Heart right ventricle (tissue), 16 donors: ENCODE results near the gene NRF1. TPM values are rescaled to one million over a fixed set of nuclear protein-coding genes. Genes with fewer than 3 reads are reported as not detected.
"Not testable (repeated sequence)": the region's sequence is repeated elsewhere in the genome, so short reads cannot be mapped to it uniquely, and the experiment has no call there.

Experiments
- ATAC-seq, 8 donors: fragments of 200-7000 bp; cut with Tn5 transposase; one replicate each; pipeline ENCODE4 v1.9.1; 2020; ENCODE audit warnings: mild to moderate bottlenecking in 8 of 8, moderate library complexity in 8 of 8, moderate number of reproducible peaks in 1 of 8
- DNase-seq, 2 donors: peaks; one replicate each; pipeline ENCODE4 v3.0.0-alpha.2; 2020
- H3K27ac ChIP-seq, 10 donors: fragments of 200-600 bp; sonication (generic) in 2 of 10; one replicate each; pipeline versions ENCODE4 v1.5.0 to v1.8.0; 2020 to 2022; ENCODE audit warnings: mild to moderate bottlenecking in 3 of 10
- H3K27me3 ChIP-seq, 7 donors: fragments of 200-600 bp; one replicate each; pipeline ENCODE4 v1.8.0; 2021 to 2022; ENCODE audit warnings: mild to moderate bottlenecking in 2 of 7
- H3K36me3 ChIP-seq, 9 donors: fragments of 200-600 bp; sonication (generic) in 1 of 9; one replicate each; pipeline versions ENCODE4 v1.5.0 to v1.8.0; 2020 to 2022; ENCODE audit warnings: mild to moderate bottlenecking in 2 of 9
- H3K4me1 ChIP-seq, 9 donors: fragments of 200-600 bp; sonication (generic) in 1 of 9; one replicate each; pipeline versions ENCODE4 v1.5.0 to v1.8.0; 2020 to 2022; ENCODE audit warnings: mild to moderate bottlenecking in 4 of 9
- H3K4me3 ChIP-seq, 10 donors: fragments of 200-600 bp; sonication (generic) in 2 of 10; one replicate each; pipeline versions ENCODE4 v1.5.0 to v1.8.0; 2020 to 2022; ENCODE audit warnings: mild to moderate bottlenecking in 7 of 10, moderate library complexity in 2 of 10
- H3K9me3 ChIP-seq, 11 donors: fragments of 200-600 bp in 10 of 11; sonication (generic) in 2 of 11; one replicate each; pipeline versions ENCODE4 v1.5.0 to v1.8.0; 2013 to 2022; ENCODE audit warnings: mild to moderate bottlenecking in 2 of 11, control low read depth in 1 of 11, moderate library complexity in 1 of 11
- CTCF ChIP-seq, 9 donors: fragments of 200-600 bp; sonication (generic) in 2 of 9; IDR thresholded peaks; one replicate each; pipeline versions ENCODE4 v1.5.0 to v1.8.0; 2021 to 2022; ENCODE audit warnings: antibody characterized with exemption in 9 of 9, mild to moderate bottlenecking in 5 of 9, moderate library complexity in 1 of 9
- WGBS, 2 donors: extraction: QIAGEN DNeasy Blood & Tissue Kit; methylation state at CpG; one replicate each; pipeline ENCODE4 v1.1.7; 2013; ENCODE audit warnings: inconsistent platforms in 1 of 2; 5-methylcytosine and 5-hydroxymethylcytosine counted together
- intact Hi-C, 10 donors: fragments of 100-400 bp; cut with DNase I; formaldehyde crosslinking; loops; one replicate each; pipeline versions ENCODE4 v1.11.1 to v1.14.2; 2022
- polyA plus RNA-seq, 2 donors: library from polyadenylated mRNA; stranded (reverse); fragments of 200-250 nt; gene quantifications; one replicate each; pipeline ENCODE4 v1.2.3, GENCODE V29; 2013
- total RNA-seq, 10 donors: library from RNA; stranded (reverse); fragmentation: NEBNext Ultra II Directional in 3 of 10; extraction: Animal tissue kit (Norgen Biotek cat#: 25700) in 3 of 10; gene quantifications; one replicate each; pipeline versions ENCODE4 v1.2.1 to v1.2.4, GENCODE V29; 2021 to 2023
- donor health status: Arrhythmogenic right ventricular cardiomyopathy.
- donor health status: ischemic (EF 13 %, LVEDD 7.1; RV severe dilation, severe dysfunction).
- donor health status: healthy with polysubstance abuse.
- donor health status: DM: no; HTN: yes; CAD: no.
- donor health status: DM: no; HTN: no; CAD: no.
- donor health status: ischemic (EF 25% LVEDD 6.9; RV normal size, moderate dysfunction).
- donor health status: ischemic (EF 25% LVEDD 5.7; RV mildly dilated, moderate dysfunction).
- donor health status: healthy.
- donor health status: DM: yes; HTN: yes; CAD: no.
- donor health status: Ischemic cardiomyopathy.
- donor health status: ischemic (EF 35%, LVEDD 5.7; RV mildly dilated, moderate dysfunction).
- donor health status: nonischemic (EF 11% LVEDD 7.7; RV severe dilation, severe dysfunction).
- donor health status: DM: yes; HTN: yes; CAD: no.
- donor health status: PGD.
- donor health status: ischemic (EF 29% LVEDD 5.4; RV normal size, mild dysfunction).
- donor health status: nonischemic (EF 23%, LVEDD 6.1; RV moderate dilation, normal function).

Gene NRF1
- total and polyA plus RNA-seq, 12 donors: 4.9 to 16.0 (median 12.5) TPM

GRCh38 chr7:129652914-129653313 lies 41.4 kb downstream of the NRF1 start:
- ATAC-seq: no peak
- H3K36me3 ChIP-seq: peaks cover 0 to 12% (median 4%) of the 10 kb centered on the region in 9 donors
- no peak overlapping the region for H3K4me3 ChIP-seq
- no peak for DNase-seq
- H3K27me3 ChIP-seq: no peaks in the 10 kb centered on the region
- no peak overlapping the region for H3K27ac ChIP-seq
- TF ChIP-seq CTCF (IDR thresholded peaks at IDR 0.05): no peak
- H3K4me1 ChIP-seq: peaks cover 0 to 2% (median 0%) of the 10 kb centered on the region in 9 donors
- intact Hi-C loops: no loop called here
- no peaks in the 10 kb centered on the region for H3K9me3 ChIP-seq
- 97 to 98% methylated on average over 1 of the region's 1 CpG for WGBS, 2 donors

GRCh38 chr7:129655811-129656210 lies 44.3 kb downstream of the NRF1 start:
- 93% methylated on average over 3 of the region's 3 CpGs for WGBS, 2 donors
- intact Hi-C loops: no loop called here
- H3K36me3 ChIP-seq: peaks cover 0 to 41% (median 32%) of the 10 kb centered on the region in 9 donors
- no peaks in the 10 kb centered on the region for H3K4me1 ChIP-seq
- TF ChIP-seq CTCF (IDR thresholded peaks at IDR 0.05): no peak
- H3K4me3 ChIP-seq: no peak overlapping the region
- no peak overlapping the region for H3K27ac ChIP-seq
- DNase-seq (no peak), ATAC-seq (no peak)
- H3K9me3 ChIP-seq: peaks cover 0 to 8% (median 0%) of the 10 kb centered on the region in 11 donors
- H3K27me3 ChIP-seq: no peaks in the 10 kb centered on the region

GRCh38 chr7:129657363-129657762 lies 45.8 kb downstream of the NRF1 start:
- Histone ChIP-seq H3K27ac (no peak overlapping the region), H3K4me3 (no peak overlapping the region), H3K4me1 (no peaks in the 10 kb centered on the region), H3K36me3 (peaks cover 0 to 57% (median 44%) of the 10 kb centered on the region in 9 donors), H3K9me3 (peaks cover 0 to 23% (median 8%) of the 10 kb centered on the region in 11 donors), H3K27me3 (no peaks in the 10 kb centered on the region)
- DNase-seq (no peak), ATAC-seq (no peak)
- 94 to 97% methylated on average over 8 of the region's 8 CpGs for WGBS, 2 donors
- no peak for TF ChIP-seq CTCF (IDR thresholded peaks at IDR 0.05)
- intact Hi-C loops: no loop called here

- not testable (repeated sequence) for H3K27ac ChIP-seq, H3K4me1 ChIP-seq, ATAC-seq, H3K4me3 ChIP-seq, DNase-seq, H3K27me3 ChIP-seq
- 71 to 81% methylated on average over 2 of the region's 2 CpGs for WGBS, 2 donors
- peaks cover 0 to 24% (median 8%) of the 10 kb centered on the region in 11 donors for H3K9me3 ChIP-seq
- intact Hi-C loops: loop anchor here in 7 of 10 donors (5.0 to 10.0 kb wide), 5 partner anchors 165 to 355 kb away; no protein-coding TSS in a partner anchor
- peaks cover 0 to 59% (median 44%) of the 10 kb centered on the region in 9 donors for H3K36me3 ChIP-seq
These were observed 48.4 kb downstream of the NRF1 start for GRCh38 chr7:129659907-129660306.

- Histone ChIP-seq H3K9me3 (peaks cover 0 to 24% (median 8%) of the 10 kb centered on the region in 11 donors), H3K36me3 (peaks cover 0 to 58% (median 44%) of the 10 kb centered on the region in 9 donors), H3K4me1 (peaks cover 0 to 9% (median 0%) of the 10 kb centered on the region in 9 donors), H3K27ac (no peak overlapping the region), H3K27me3 (no peaks in the 10 kb centered on the region), H3K4me3 (no peak overlapping the region)
- intact Hi-C loops: loop anchor here in 7 of 10 donors (5.0 to 10.0 kb wide), 5 partner anchors 163 to 353 kb away; no protein-coding TSS in a partner anchor
- WGBS, 2 donors: 96 to 99% methylated on average over 4 of the region's 4 CpGs
- no peak for ATAC-seq
- DNase-seq: no peak
- no peak for TF ChIP-seq CTCF (IDR thresholded peaks at IDR 0.05)
These were observed 50.2 kb downstream of the NRF1 start for GRCh38 chr7:129661645-129662182.

GRCh38 chr7:129663240-129663639 lies 51.7 kb downstream of the NRF1 start:
- not testable (repeated sequence) for ATAC-seq, H3K27me3 ChIP-seq, H3K27ac ChIP-seq, H3K4me3 ChIP-seq, H3K4me1 ChIP-seq, DNase-seq
- 98% methylated on average over 32 of the region's 32 CpGs for WGBS, 2 donors
- Histone ChIP-seq H3K9me3 (peaks cover 0 to 24% (median 8%) of the 10 kb centered on the region in 11 donors), H3K36me3 (peaks cover 0 to 43% (median 38%) of the 10 kb centered on the region in 9 donors)
- intact Hi-C loops: loop anchor here in 7 of 10 donors (5.0 to 10.0 kb wide), 5 partner anchors 162 to 352 kb away; no protein-coding TSS in a partner anchor
